A673 (cell line): ENCODE measurements around the gene GAL3ST2. TPM values are rescaled to one million over a fixed set of nuclear protein-coding genes. Genes with fewer than 3 reads are reported as not detected.

Experiments
- BruUV-seq: library from RNA; stranded (reverse); fragments of 400-500 nt; replicated peaks from 2 replicates; lab custom pipeline; 2021; lab: Mats Ljungman, UMichigan
- CTCF ChIA-PET: fragments of 300-600 bp; sonication (Branson Sonifier 250); formaldehyde crosslinking; loops from one replicate; lab custom pipeline; 2022; ENCODE audit warnings: antibody characterized with exemption; lab: Charles Lee
- POLR2A ChIA-PET: fragments of 300-600 bp; sonication (Branson Sonifier 250); formaldehyde crosslinking; loops from one replicate; lab custom pipeline; 2022; ENCODE audit warnings: antibody characterized with exemption; ENCODE audit not compliant: low non-redundant PET; lab: Charles Lee
- DNase-seq: peaks from one replicate; pipeline ENCODE4 v3.0.0-alpha.2; 2015; ENCODE audit warnings: low spot score
- H3K27ac ChIP-seq: fragments of 200-600 bp; sonication (generic); 2 replicates; pipeline ENCODE4 v1.5.1; 2016; ENCODE audit warnings: mixed run types, low read depth, mild to moderate bottlenecking, mixed read lengths, antibody characterized with exemption, low read length; ENCODE audit not compliant: poor library complexity, severe bottlenecking
- H3K27me3 ChIP-seq: fragments of 200-600 bp; sonication (generic); replicated peaks from 2 replicates; pipeline ENCODE4 v1.6.1; 2017; ENCODE audit warnings: mixed run types, low read depth, mild to moderate bottlenecking, mixed read lengths, antibody characterized with exemption, low read length; ENCODE audit not compliant: insufficient read depth, poor library complexity
- H3K36me3 ChIP-seq: fragments of 200-600 bp; sonication (generic); 2 replicates; pipeline ENCODE4 v1.6.1; 2016; ENCODE audit warnings: mixed run types, mild to moderate bottlenecking, mixed read lengths, antibody characterized with exemption, low read length; ENCODE audit not compliant: insufficient read depth, poor library complexity, severe bottlenecking
- H3K4me1 ChIP-seq: fragments of 200-600 bp; sonication (generic); 2 replicates; pipeline ENCODE4 v1.6.1; 2017; ENCODE audit warnings: mixed run types, mild to moderate bottlenecking, mixed read lengths, antibody characterized with exemption, low read length; ENCODE audit not compliant: insufficient read depth, poor library complexity, severe bottlenecking
- H3K4me3 ChIP-seq: fragments of 200-600 bp; sonication (generic); 2 replicates; pipeline ENCODE4 v1.5.1; 2016; ENCODE audit warnings: low read depth, mixed run types, mild to moderate bottlenecking, mixed read lengths, low read length; ENCODE audit not compliant: poor library complexity, severe bottlenecking
- H3K9me3 ChIP-seq: fragments of 200-600 bp; sonication (generic); 2 replicates; pipeline ENCODE4 v1.6.1; 2016; ENCODE audit warnings: mixed run types, low read depth, mild to moderate bottlenecking, mixed read lengths, antibody characterized with exemption, low read length; ENCODE audit not compliant: poor library complexity, severe bottlenecking
- EZH2 ChIP-seq: fragments of 200-600 bp; sonication (generic); IDR thresholded peaks from 2 replicates; pipeline ENCODE4 v1.6.1; 2017; ENCODE audit warnings: borderline replicate concordance, low read depth, mild to moderate bottlenecking, mixed read lengths, antibody characterized with exemption, low read length; ENCODE audit not compliant: poor library complexity, severe bottlenecking
- intact Hi-C: fragments of 100-400 bp; cut with micrococcal nuclease; formaldehyde crosslinking; loops from one replicate; pipeline ENCODE4 v1.10.0; 2022; ENCODE audit not compliant: unreplicated experiment
- total RNA-seq: library from RNA; stranded (reverse); gene quantifications from 2 replicates; pipeline ENCODE4 v1.2.3, GENCODE V29; 2021
- TF ChIP-seq, protein P1 (sequence below): fragments of 300-800, 200-600 bp; sonication (generic); conservative IDR thresholded peaks from 2 replicates; pipeline ENCODE4 v1.5.1; 2017; ENCODE audit warnings: low read depth, mild to moderate bottlenecking, antibody characterized with exemption, low read length, moderate library complexity, mixed read lengths

Gene GAL3ST2
- total RNA-seq, 1 experiment from 2014 or later: 5.0 TPM

- Histone ChIP-seq H3K9me3 (no peaks in the 10 kb centered on the region), H3K27ac (no peak overlapping the region), H3K4me3 (no peak overlapping the region), H3K27me3 (no peaks in the 10 kb centered on the region), H3K4me1 (peaks cover 16% of the 10 kb centered on the region), H3K36me3 (no peaks in the 10 kb centered on the region)
- intact Hi-C loops: no loop called here
- TF ChIP-seq EZH2: no peak
- TF ChIP-seq, protein P1, sequence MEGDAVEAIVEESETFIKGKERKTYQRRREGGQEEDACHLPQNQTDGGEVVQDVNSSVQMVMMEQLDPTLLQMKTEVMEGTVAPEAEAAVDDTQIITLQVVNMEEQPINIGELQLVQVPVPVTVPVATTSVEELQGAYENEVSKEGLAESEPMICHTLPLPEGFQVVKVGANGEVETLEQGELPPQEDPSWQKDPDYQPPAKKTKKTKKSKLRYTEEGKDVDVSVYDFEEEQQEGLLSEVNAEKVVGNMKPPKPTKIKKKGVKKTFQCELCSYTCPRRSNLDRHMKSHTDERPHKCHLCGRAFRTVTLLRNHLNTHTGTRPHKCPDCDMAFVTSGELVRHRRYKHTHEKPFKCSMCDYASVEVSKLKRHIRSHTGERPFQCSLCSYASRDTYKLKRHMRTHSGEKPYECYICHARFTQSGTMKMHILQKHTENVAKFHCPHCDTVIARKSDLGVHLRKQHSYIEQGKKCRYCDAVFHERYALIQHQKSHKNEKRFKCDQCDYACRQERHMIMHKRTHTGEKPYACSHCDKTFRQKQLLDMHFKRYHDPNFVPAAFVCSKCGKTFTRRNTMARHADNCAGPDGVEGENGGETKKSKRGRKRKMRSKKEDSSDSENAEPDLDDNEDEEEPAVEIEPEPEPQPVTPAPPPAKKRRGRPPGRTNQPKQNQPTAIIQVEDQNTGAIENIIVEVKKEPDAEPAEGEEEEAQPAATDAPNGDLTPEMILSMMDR: no peak
- ChIA-PET CTCF (no interaction called here), POLR2A (no interaction called here)
- no peak for DNase-seq
- BruUV-seq: no TSS peak
These were observed 73.3 kb downstream of the GAL3ST2 start for GRCh38 chr2:241849616-241850543.

GRCh38 chr2:241850544-241851324 lies 74.1 kb downstream of the GAL3ST2 start:
- H3K27me3 ChIP-seq: no peaks in the 10 kb centered on the region
- ChIA-PET CTCF (no interaction called here), POLR2A (interaction anchor here (0.7 kb wide), 1 partner anchor 40 kb away, joined by 4 read pairs; no protein-coding TSS in a partner anchor)
- no peak for DNase-seq
- H3K36me3 ChIP-seq: no peaks in the 10 kb centered on the region
- no peak overlapping the region for H3K4me3 ChIP-seq
- peaks cover 12% of the 10 kb centered on the region for H3K4me1 ChIP-seq
- H3K27ac ChIP-seq: no peak overlapping the region
- TF ChIP-seq, protein P1: no peak
- no peak for TF ChIP-seq EZH2
- no peaks in the 10 kb centered on the region for H3K9me3 ChIP-seq
- no TSS peak for BruUV-seq
- intact Hi-C loops: no loop called here

- no peak overlapping the region for H3K27ac ChIP-seq
- ChIA-PET CTCF (no interaction called here), POLR2A (interaction anchor here (0.7 kb wide), 1 partner anchor 41 kb away, joined by 4 read pairs; no protein-coding TSS in a partner anchor)
- no peak overlapping the region for H3K4me3 ChIP-seq
- H3K9me3 ChIP-seq: no peaks in the 10 kb centered on the region
- H3K4me1 ChIP-seq: peaks cover 12% of the 10 kb centered on the region
- intact Hi-C loops: no loop called here
- no peak for DNase-seq
- no TSS peak for BruUV-seq
- H3K36me3 ChIP-seq: no peaks in the 10 kb centered on the region
- TF ChIP-seq, protein P1: no peak
- no peak for TF ChIP-seq EZH2
- no peaks in the 10 kb centered on the region for H3K27me3 ChIP-seq
These were observed 74.9 kb downstream of the GAL3ST2 start for GRCh38 chr2:241851325-241852115.
